Endodermal cell (in vitro differentiated cells): Measurements from ENCODE around the gene IGF2R. TPM values are rescaled to one million over a fixed set of nuclear protein-coding genes. Genes with fewer than 3 reads are reported as not detected.

Source experiments
- DNase-seq: peaks from one replicate; pipeline ENCODE4 v3.0.0-alpha.2; 2017
- H3K27ac ChIP-seq: 2 replicates; pipeline ENCODE4 v1.5.1; 2013; ENCODE audit warnings: mild to moderate bottlenecking, low read depth, low read length, moderate library complexity
- H3K27me3 ChIP-seq: 2 replicates; pipeline ENCODE4 v1.6.1; 2013; ENCODE audit warnings: mild to moderate bottlenecking, low read length, moderate library complexity; ENCODE audit not compliant: insufficient read depth, control insufficient read depth, poor library complexity, severe bottlenecking
- H3K36me3 ChIP-seq: 2 replicates; pipeline ENCODE4 v1.7.0; 2013; ENCODE audit warnings: mild to moderate bottlenecking, low read length, moderate library complexity; ENCODE audit not compliant: control insufficient read depth, insufficient read depth
- H3K4me1 ChIP-seq: one replicate; pipeline ENCODE4 v1.7.0; 2013; ENCODE audit warnings: low read length; ENCODE audit not compliant: control insufficient read depth, insufficient read depth
- H3K4me3 ChIP-seq: 2 replicates; pipeline ENCODE4 v1.5.1; 2013; ENCODE audit warnings: mild to moderate bottlenecking, low read length, moderate library complexity
- H3K9ac ChIP-seq: 2 replicates; pipeline ENCODE4 v1.6.1; 2013; ENCODE audit warnings: mild to moderate bottlenecking, low read length, moderate library complexity; ENCODE audit not compliant: poor library complexity, severe bottlenecking; ENCODE audit errors: extremely low read depth
- H3K9me3 ChIP-seq: 2 replicates; pipeline ENCODE4 v1.6.1; 2013; ENCODE audit warnings: mild to moderate bottlenecking, low read length, moderate library complexity; ENCODE audit not compliant: control insufficient read depth
- H3K27ac Mint-ChIP-seq: 2 replicates; pipeline ENCODE4 v1.8.0; 2020; ENCODE audit warnings: mixed read lengths
- H3K27me3 Mint-ChIP-seq: 2 replicates; pipeline ENCODE4 v1.8.0; 2021; ENCODE audit warnings: mild to moderate bottlenecking, mixed read lengths; ENCODE audit not compliant: insufficient read depth
- H3K36me3 Mint-ChIP-seq: 2 replicates; pipeline ENCODE4 v1.8.0; 2020; ENCODE audit warnings: low read depth, mixed read lengths
- H3K4me1 Mint-ChIP-seq: 2 replicates; pipeline ENCODE4 v1.8.0; 2020; ENCODE audit warnings: mixed read lengths
- H3K4me3 Mint-ChIP-seq: 2 replicates; pipeline ENCODE4 v1.8.0; 2020; ENCODE audit warnings: mild to moderate bottlenecking, moderate library complexity, mixed read lengths
- H3K9me3 Mint-ChIP-seq: 2 replicates; pipeline ENCODE4 v1.8.0; 2020; ENCODE audit warnings: mild to moderate bottlenecking, mixed read lengths
- WGBS, 2 experiments: methylation state at CpG; one replicate each; pipeline versions ENCODE4 v1.1.5 to v1.1.7; 2013; ENCODE audit warnings: missing lambda C conversion rate in 2 of 2, mixed read lengths in 1 of 2; ENCODE audit not compliant: insufficient coverage in 1 of 2, insufficient read length in 1 of 2; 5-methylcytosine and 5-hydroxymethylcytosine counted together
- total RNA-seq, 2 donors: library from RNA; stranded (reverse); fragmentation: NEBNext Ultra II Directional in 1 of 2; extraction: Animal tissue kit (Norgen Biotek cat#: 25700) in 1 of 2; gene quantifications; 2 replicates in 1 of 2; 3 replicates in 1 of 2; pipeline ENCODE4 v1.2.1, GENCODE V29; 2021
- TF ChIP-seq, protein P1 (sequence below): fragments of 200-600 bp; sonication (generic); conservative IDR thresholded peaks from 2 replicates; pipeline ENCODE4 v1.5.0; 2021; ENCODE audit warnings: antibody characterized with exemption, mild to moderate bottlenecking

IGF2R gene
- total RNA-seq, 2 donors from 2014 or later = 103 to 130 TPM

DNA sequence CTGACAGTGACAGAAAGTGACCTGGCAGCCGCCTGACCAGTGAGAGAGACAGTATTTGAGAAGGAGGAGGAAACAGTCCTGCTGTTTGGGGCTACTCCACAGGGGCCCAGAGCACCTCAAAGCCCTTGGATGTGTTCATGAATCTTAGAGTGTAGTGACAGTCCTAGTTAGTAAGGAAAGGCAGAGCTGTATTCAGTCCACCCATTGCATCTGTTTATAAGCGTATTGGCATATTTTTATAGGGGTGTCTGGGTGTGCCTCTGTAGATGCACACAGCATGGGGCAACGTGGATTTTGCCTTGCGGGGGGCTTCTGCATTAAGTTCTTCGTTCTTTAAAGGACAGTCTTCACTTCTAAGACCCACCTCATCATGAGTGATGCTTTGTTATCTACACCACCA, 108.1 kb downstream of the IGF2R start:
- 95 to 100% methylated on average over 4 to 5 of the region's 5 CpGs for WGBS, 2 experiments
- peaks cover 93% of the 10 kb centered on the region for H3K36me3 Mint-ChIP-seq

DNA sequence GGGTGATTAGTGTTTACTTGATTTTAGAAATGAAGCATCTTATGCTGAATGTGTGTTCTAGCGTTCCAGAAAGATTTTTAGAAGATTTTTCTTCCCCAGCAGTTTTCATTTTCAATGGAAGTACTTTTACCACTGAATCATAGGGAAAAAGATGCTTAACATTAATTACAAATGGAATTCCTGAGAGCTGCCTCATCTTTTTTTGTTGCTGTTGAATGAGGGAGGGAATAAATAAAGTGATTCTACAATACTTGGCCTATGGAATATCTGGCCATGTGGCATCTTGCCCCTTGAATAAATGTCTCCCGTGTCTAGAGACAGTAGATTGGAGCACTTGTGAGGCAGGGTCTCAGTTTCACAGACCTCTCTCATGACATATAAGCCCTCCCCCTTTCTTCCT, 108.6 kb downstream of the IGF2R start:
- no peaks in the 10 kb centered on the region for H3K27me3 Mint-ChIP-seq
- no peak overlapping the region for H3K9ac ChIP-seq
- H3K4me1 Mint-ChIP-seq = no peaks in the 10 kb centered on the region
- H3K36me3 Mint-ChIP-seq = peaks cover 90% of the 10 kb centered on the region
- no peaks in the 10 kb centered on the region for H3K4me1 ChIP-seq
- no peak overlapping the region for H3K4me3 ChIP-seq
- H3K4me3 Mint-ChIP-seq = no peak overlapping the region
- H3K9me3 ChIP-seq = peaks cover 9% of the 10 kb centered on the region
- H3K27me3 ChIP-seq = no peaks in the 10 kb centered on the region
- H3K27ac ChIP-seq = no peak overlapping the region
- H3K27ac Mint-ChIP-seq = no peak overlapping the region
- peaks cover 88% of the 10 kb centered on the region for H3K36me3 ChIP-seq
- 94 to 96% methylated on average over 2 of the region's 2 CpGs for WGBS, 2 experiments
- DNase-seq = no peak
- TF ChIP-seq, protein P1, sequence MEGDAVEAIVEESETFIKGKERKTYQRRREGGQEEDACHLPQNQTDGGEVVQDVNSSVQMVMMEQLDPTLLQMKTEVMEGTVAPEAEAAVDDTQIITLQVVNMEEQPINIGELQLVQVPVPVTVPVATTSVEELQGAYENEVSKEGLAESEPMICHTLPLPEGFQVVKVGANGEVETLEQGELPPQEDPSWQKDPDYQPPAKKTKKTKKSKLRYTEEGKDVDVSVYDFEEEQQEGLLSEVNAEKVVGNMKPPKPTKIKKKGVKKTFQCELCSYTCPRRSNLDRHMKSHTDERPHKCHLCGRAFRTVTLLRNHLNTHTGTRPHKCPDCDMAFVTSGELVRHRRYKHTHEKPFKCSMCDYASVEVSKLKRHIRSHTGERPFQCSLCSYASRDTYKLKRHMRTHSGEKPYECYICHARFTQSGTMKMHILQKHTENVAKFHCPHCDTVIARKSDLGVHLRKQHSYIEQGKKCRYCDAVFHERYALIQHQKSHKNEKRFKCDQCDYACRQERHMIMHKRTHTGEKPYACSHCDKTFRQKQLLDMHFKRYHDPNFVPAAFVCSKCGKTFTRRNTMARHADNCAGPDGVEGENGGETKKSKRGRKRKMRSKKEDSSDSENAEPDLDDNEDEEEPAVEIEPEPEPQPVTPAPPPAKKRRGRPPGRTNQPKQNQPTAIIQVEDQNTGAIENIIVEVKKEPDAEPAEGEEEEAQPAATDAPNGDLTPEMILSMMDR = no peak
- H3K9me3 Mint-ChIP-seq = peaks cover 15% of the 10 kb centered on the region

More for the DNA sequence above, 108.1 kb downstream of the IGF2R start:
- no peaks in the 10 kb centered on the region for H3K4me1 Mint-ChIP-seq
- no peak for DNase-seq
- H3K9me3 Mint-ChIP-seq = peaks cover 15% of the 10 kb centered on the region
- H3K4me3 Mint-ChIP-seq = no peak overlapping the region
- H3K27ac ChIP-seq = no peak overlapping the region
- peaks cover 93% of the 10 kb centered on the region for H3K36me3 ChIP-seq
- no peaks in the 10 kb centered on the region for H3K4me1 ChIP-seq
- no peaks in the 10 kb centered on the region for H3K27me3 Mint-ChIP-seq
- H3K9me3 ChIP-seq = peaks cover 9% of the 10 kb centered on the region
- H3K27me3 ChIP-seq = no peaks in the 10 kb centered on the region
- H3K4me3 ChIP-seq = no peak overlapping the region
- TF ChIP-seq, protein P1 = no peak
- H3K9ac ChIP-seq = no peak overlapping the region
- H3K27ac Mint-ChIP-seq = no peak overlapping the region

DNA sequence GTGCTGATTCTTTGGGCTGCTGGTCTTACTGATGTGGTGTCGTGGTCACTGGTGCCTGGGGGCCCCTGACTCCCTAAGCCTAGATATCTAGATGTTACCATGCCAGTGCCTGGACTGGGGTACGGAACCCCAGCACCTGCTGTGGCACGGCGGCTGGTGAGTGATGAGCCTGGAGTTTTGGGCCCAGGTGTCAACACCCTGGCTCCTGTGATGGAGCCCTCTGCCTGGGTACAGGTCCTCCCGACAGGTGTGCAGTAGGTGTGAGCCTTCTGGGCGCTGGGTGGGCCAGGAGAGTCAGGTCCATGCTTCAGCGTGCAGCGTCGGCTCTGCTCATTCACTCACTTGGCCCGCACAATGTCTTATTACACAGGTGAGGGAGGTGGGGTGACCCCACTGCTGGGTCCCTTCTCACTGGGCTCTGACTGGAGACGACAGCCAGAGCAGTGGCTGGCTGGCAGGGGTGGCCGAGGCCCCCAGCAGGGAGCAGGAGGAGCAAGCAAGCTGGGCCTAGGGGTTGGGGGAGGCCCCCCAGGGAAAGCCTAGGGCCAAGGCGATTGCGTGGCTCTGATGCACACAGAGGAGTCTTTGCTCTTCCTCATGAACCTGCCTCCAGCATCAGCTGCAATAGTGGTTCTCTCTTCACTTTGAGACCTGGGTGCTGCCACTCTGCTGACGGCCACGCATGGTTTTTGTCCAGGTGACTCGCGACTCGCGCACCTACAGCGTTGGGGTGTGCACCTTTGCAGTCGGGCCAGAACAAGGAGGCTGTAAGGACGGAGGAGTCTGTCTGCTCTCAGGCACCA, 110.2 kb downstream of the IGF2R start:
- Mint-ChIP-seq H3K9me3 (peaks cover 15% of the 10 kb centered on the region), H3K4me3 (no peak overlapping the region), H3K27ac (no peak overlapping the region), H3K27me3 (no peaks in the 10 kb centered on the region), H3K36me3 (peaks cover 90% of the 10 kb centered on the region), H3K4me1 (no peaks in the 10 kb centered on the region)
- H3K27me3 ChIP-seq = no peaks in the 10 kb centered on the region
- TF ChIP-seq, protein P1 = no peak
- H3K36me3 ChIP-seq = peaks cover 76% of the 10 kb centered on the region
- H3K27ac ChIP-seq = no peak overlapping the region
- H3K9ac ChIP-seq = no peak overlapping the region
- no peaks in the 10 kb centered on the region for H3K4me1 ChIP-seq
- H3K9me3 ChIP-seq = peaks cover 9% of the 10 kb centered on the region
- H3K4me3 ChIP-seq = no peak overlapping the region
- 96 to 98% methylated on average over 18 to 23 of the region's 23 CpGs for WGBS, 2 experiments
- no peak for DNase-seq
